ENCODE results near the gene MAMDC4.

- TF ChIP-seq CTCF (conservative IDR thresholded peaks at IDR 0.05; ENCODE audit: low read depth in 2 of 2) (no peak), EZH2 (IDR thresholded peaks at IDR 0.05; ENCODE audit: low read depth, unreplicated experiment) (no peak), POLR2AphosphoS5 (IDR thresholded peaks at IDR 0.05; ENCODE audit: low read depth) (no peak), ZNF114 (CRISPR knock-in tag; IDR thresholded peaks at IDR 0.05) (no peak), ETS1 (IDR thresholded peaks at IDR 0.05) (no peak), EZH2phosphoT487 (IDR thresholded peaks at IDR 0.05; ENCODE audit: unreplicated experiment) (no peak), REST (IDR thresholded peaks at IDR 0.05; ENCODE audit: unreplicated experiment) (no peak), STAT1 (IDR thresholded peaks at IDR 0.05; ENCODE audit: unreplicated experiment) (no peak), JUNB (IDR thresholded peaks at IDR 0.05; ENCODE audit: unreplicated experiment) (no peak), ZNF331 (CRISPR knock-in tag; IDR thresholded peaks at IDR 0.05; ENCODE audit: low read depth) (no peak)
- TF ChIP-seq, protein P1, sequence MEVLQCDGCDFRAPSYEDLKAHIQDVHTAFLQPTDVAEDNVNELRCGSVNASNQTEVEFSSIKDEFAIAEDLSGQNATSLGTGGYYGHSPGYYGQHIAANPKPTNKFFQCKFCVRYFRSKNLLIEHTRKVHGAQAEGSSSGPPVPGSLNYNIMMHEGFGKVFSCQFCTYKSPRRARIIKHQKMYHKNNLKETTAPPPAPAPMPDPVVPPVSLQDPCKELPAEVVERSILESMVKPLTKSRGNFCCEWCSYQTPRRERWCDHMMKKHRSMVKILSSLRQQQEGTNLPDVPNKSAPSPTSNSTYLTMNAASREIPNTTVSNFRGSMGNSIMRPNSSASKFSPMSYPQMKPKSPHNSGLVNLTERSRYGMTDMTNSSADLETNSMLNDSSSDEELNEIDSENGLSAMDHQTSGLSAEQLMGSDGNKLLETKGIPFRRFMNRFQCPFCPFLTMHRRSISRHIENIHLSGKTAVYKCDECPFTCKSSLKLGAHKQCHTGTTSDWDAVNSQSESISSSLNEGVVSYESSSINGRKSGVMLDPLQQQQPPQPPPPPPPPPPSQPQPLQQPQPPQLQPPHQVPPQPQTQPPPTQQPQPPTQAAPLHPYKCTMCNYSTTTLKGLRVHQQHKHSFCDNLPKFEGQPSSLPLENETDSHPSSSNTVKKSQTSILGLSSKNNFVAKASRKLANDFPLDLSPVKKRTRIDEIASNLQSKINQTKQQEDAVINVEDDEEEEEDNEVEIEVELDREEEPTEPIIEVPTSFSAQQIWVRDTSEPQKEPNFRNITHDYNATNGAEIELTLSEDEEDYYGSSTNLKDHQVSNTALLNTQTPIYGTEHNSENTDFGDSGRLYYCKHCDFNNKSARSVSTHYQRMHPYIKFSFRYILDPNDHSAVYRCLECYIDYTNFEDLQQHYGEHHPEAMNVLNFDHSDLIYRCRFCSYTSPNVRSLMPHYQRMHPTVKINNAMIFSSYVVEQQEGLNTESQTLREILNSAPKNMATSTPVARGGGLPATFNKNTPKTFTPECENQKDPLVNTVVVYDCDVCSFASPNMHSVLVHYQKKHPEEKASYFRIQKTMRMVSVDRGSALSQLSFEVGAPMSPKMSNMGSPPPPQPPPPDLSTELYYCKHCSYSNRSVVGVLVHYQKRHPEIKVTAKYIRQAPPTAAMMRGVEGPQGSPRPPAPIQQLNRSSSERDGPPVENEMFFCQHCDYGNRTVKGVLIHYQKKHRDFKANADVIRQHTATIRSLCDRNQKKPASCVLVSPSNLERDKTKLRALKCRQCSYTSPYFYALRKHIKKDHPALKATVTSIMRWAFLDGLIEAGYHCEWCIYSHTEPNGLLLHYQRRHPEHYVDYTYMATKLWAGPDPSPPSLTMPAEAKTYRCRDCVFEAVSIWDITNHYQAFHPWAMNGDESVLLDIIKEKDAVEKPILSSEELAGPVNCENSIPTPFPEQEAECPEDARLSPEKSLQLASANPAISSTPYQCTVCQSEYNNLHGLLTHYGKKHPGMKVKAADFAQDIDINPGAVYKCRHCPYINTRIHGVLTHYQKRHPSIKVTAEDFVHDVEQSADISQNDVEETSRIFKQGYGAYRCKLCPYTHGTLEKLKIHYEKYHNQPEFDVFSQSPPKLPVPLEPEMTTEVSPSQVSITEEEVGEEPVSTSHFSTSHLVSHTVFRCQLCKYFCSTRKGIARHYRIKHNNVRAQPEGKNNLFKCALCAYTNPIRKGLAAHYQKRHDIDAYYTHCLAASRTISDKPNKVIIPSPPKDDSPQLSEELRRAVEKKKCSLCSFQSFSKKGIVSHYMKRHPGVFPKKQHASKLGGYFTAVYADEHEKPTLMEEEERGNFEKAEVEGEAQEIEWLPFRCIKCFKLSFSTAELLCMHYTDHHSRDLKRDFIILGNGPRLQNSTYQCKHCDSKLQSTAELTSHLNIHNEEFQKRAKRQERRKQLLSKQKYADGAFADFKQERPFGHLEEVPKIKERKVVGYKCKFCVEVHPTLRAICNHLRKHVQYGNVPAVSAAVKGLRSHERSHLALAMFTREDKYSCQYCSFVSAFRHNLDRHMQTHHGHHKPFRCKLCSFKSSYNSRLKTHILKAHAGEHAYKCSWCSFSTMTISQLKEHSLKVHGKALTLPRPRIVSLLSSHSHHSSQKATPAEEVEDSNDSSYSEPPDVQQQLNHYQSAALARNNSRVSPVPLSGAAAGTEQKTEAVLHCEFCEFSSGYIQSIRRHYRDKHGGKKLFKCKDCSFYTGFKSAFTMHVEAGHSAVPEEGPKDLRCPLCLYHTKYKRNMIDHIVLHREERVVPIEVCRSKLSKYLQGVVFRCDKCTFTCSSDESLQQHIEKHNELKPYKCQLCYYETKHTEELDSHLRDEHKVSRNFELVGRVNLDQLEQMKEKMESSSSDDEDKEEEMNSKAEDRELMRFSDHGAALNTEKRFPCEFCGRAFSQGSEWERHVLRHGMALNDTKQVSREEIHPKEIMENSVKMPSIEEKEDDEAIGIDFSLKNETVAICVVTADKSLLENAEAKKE (CRISPR knock-in tag; IDR thresholded peaks at IDR 0.05), result no peak
These were observed 22.7 kb upstream of the MAMDC4 start for GRCh38 chr9:136829412-136829811.

Data from GM23338 (cell line).